Testis (tissue), 2 donors: ENCODE data around the gene PSMB2.

ENCODE experiments used
- CTCF ChIP-seq, 3 experiments: fragments of 450-650 bp in 2 of 3; fragments of 200-600 bp in 1 of 3; sonication (generic) in 1 of 3; IDR thresholded peaks; one replicate each; pipeline ENCODE4 v1.5.1; 2016 to 2019; ENCODE audit warnings: antibody characterized with exemption in 3 of 3, mild to moderate bottlenecking in 2 of 3, moderate library complexity in 1 of 3
- POLR2A ChIP-seq: fragments of 450-650 bp; IDR thresholded peaks from one replicate; pipeline ENCODE4 v1.6.1; 2017; ENCODE audit warnings: antibody characterized with exemption, mild to moderate bottlenecking, moderate library complexity

- TF ChIP-seq CTCF (IDR thresholded peaks at IDR 0.05), result no peak
- no peak for TF ChIP-seq POLR2A
Measured at GRCh38 chr1:35660581-35661473, 19.5 kb upstream of the PSMB2 start.
